ENCODE data around the gene SIN3A.

DNA sequence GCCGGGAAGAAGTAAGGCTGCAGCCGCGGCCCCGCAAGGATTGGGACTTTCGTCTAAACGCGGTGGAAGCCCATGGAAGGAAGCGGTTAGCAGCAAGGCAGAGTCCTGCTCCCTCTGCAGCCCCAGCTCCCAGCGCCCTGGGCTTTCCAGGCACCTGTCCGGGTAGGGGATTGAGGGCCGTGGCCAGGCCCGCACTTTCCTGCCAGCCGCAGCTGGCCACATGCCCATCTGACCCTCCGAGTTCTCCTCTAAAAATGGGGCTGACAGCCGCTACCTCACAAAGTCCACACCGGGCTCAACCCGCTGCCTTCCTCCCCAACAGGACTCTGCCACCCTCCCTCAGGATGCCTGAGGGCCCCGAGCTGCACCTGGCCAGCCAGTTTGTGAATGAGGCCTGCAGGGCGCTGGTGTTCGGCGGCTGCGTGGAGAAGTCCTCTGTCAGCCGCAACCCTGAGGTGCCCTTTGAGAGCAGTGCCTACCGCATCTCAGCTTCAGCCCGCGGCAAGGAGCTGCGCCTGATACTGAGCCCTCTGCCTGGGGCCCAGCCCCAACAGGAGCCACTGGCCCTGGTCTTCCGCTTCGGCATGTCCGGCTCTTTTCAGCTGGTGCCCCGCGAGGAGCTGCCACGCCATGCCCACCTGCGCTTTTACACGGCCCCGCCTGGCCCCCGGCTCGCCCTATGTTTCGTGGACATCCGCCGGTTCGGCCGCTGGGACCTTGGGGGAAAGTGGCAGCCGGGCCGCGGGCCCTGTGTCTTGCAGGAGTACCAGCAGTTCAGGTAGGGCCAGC lies 102.7 kb downstream of the SIN3A start:
- TF ChIP-seq CTCF (conservative IDR thresholded peaks at IDR 0.05; ENCODE audit: low read length) (no peak), EZH2phosphoT487 (IDR thresholded peaks at IDR 0.05; ENCODE audit: borderline replicate concordance) (no peak)

Measured in Loucy (cell line).